ENCODE data around the gene ELFN1. TPM values are rescaled to one million over a fixed set of nuclear protein-coding genes. Genes with fewer than 3 reads are reported as not detected.
A peak's percentile ranks its signal among the peaks of the same experiment; 100 is the strongest.

ELFN1 gene
- total and polyA plus RNA-seq, 9 of the 15 experiments (the other 6 are each of a cell fraction or from before 2014, with no cell fraction given), result 0.04 to 0.64 (median 0.18) TPM; not detected in 2

DNA sequence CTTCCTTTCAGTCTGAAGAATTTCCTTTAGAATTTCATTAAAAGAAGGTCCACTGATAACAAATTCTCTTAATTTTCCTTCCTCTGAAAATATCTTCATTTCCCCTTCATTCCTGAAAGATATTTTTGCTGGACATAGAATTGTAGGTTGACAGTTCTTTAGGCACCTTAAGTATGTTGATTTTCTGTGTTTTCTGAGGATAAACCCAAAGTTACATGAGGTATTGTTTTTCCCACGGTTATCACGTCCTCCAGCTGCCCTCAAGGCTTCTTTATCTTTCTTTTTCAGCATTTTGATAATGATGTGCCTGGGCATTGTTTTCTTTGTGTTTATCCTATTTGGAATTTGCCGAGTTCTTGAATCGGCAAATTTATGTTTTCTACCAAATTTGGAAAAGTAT lies 105.3 kb downstream of the ELFN1 start:
- Histone ChIP-seq H3K27me3 (ENCODE audit: control insufficient read depth in 2 of 2, insufficient read depth in 2 of 2, low read length in 2 of 2) (peaks cover 0 to 14% of the 10 kb centered on the region in 2 experiments; a peak in 2 of 5 replicates), H3K4me3 (no peak overlapping the region), H3K36me3 (ENCODE audit: control insufficient read depth, insufficient read depth, low read length) (no peaks in the 10 kb centered on the region), H3K4me1 (replicated peaks in 1 of 2; ENCODE audit: control insufficient read depth in 2 of 2, insufficient read depth in 2 of 2, low read length in 2 of 2) (no peaks in the 10 kb centered on the region; a peak in 1 of 5 replicates), H3K9me3 (replicated peaks; ENCODE audit: control insufficient read depth, insufficient read depth, low read depth, low read length) (peaks cover 2% of the 10 kb centered on the region; the same call in 1 of the 2 replicates), H3K9ac (ENCODE audit: insufficient read depth in 1 of 2, low read depth in 2 of 2, low read length in 2 of 2) (no peak overlapping the region), H3K9me1 (ENCODE audit: control insufficient read depth, insufficient read depth, low read length) (no peaks in the 10 kb centered on the region), H3K4me2 (ENCODE audit: insufficient read depth, low read length) (no peak overlapping the region), H2AFZ (ENCODE audit: low read depth, low read length) (no peak overlapping the region), H3K27ac (ENCODE audit: extremely low read depth, low read depth, low read length) (no peak overlapping the region), H3K79me2 (ENCODE audit: control insufficient read depth, insufficient read depth, low read length) (no peaks in the 10 kb centered on the region), H4K20me1 (replicated peaks; ENCODE audit: control insufficient read depth, insufficient read depth, low read length) (no peaks in the 10 kb centered on the region)
- DNase-seq (ENCODE audit: extremely low read depth in 1 of 4, low spot score in 3 of 4) (no peak), ATAC-seq (no peak), FAIRE-seq (peak; percentile 19)
- WGBS (ENCODE audit: insufficient coverage, low coverage, missing lambda C conversion rate), result 0% methylated on average over 4 of the region's 4 CpGs
- ChIA-PET CTCF (ENCODE audit: low intra/inter-chr PET ratio) (no interaction called here), POLR2A (no interaction called here)
- intact Hi-C loops (cut with micrococcal nuclease), result no loop called here
- in situ Hi-C loops (cut with MboI), result no loop called here
- no TSS peak for BruUV-seq (replicated peaks)
- TF ChIP-seq MYC (IDR thresholded peaks at IDR 0.05; ENCODE audit: low read depth, low read length) (no peak), MYC (CRISPR knock-in tag; IDR thresholded peaks at IDR 0.05; ENCODE audit: borderline replicate concordance, low read depth) (no peak), SAP30 (IDR thresholded peaks at IDR 0.05; ENCODE audit: borderline replicate concordance, insufficient read depth, low read depth, low read length, poor library complexity, severe bottlenecking) (no peak), ZFP1 (CRISPR knock-in tag; IDR thresholded peaks at IDR 0.05) (peak; percentile 95), RBM14 (IDR thresholded peaks at IDR 0.05; ENCODE audit: borderline replicate concordance, insufficient read depth, low read depth, low read length) (no peak), GATAD2B (IDR thresholded peaks at IDR 0.05; ENCODE audit: borderline replicate concordance) (no peak), SMARCB1 (IDR thresholded peaks at IDR 0.05; ENCODE audit: insufficient read length, low read depth) (no peak), NFE2 (IDR thresholded peaks at IDR 0.05; ENCODE audit: low read depth) (no peak), JUNB (CRISPR knock-in tag; conservative IDR thresholded peaks at IDR 0.05) (no peak), ZNF586 (CRISPR knock-in tag; conservative IDR thresholded peaks at IDR 0.05) (no peak), ERF (CRISPR knock-in tag; IDR thresholded peaks at IDR 0.05) (no peak), RBM34 (IDR thresholded peaks at IDR 0.05; ENCODE audit: borderline replicate concordance, insufficient read depth, low read length) (no peak)
- TF ChIP-seq, protein P1, sequence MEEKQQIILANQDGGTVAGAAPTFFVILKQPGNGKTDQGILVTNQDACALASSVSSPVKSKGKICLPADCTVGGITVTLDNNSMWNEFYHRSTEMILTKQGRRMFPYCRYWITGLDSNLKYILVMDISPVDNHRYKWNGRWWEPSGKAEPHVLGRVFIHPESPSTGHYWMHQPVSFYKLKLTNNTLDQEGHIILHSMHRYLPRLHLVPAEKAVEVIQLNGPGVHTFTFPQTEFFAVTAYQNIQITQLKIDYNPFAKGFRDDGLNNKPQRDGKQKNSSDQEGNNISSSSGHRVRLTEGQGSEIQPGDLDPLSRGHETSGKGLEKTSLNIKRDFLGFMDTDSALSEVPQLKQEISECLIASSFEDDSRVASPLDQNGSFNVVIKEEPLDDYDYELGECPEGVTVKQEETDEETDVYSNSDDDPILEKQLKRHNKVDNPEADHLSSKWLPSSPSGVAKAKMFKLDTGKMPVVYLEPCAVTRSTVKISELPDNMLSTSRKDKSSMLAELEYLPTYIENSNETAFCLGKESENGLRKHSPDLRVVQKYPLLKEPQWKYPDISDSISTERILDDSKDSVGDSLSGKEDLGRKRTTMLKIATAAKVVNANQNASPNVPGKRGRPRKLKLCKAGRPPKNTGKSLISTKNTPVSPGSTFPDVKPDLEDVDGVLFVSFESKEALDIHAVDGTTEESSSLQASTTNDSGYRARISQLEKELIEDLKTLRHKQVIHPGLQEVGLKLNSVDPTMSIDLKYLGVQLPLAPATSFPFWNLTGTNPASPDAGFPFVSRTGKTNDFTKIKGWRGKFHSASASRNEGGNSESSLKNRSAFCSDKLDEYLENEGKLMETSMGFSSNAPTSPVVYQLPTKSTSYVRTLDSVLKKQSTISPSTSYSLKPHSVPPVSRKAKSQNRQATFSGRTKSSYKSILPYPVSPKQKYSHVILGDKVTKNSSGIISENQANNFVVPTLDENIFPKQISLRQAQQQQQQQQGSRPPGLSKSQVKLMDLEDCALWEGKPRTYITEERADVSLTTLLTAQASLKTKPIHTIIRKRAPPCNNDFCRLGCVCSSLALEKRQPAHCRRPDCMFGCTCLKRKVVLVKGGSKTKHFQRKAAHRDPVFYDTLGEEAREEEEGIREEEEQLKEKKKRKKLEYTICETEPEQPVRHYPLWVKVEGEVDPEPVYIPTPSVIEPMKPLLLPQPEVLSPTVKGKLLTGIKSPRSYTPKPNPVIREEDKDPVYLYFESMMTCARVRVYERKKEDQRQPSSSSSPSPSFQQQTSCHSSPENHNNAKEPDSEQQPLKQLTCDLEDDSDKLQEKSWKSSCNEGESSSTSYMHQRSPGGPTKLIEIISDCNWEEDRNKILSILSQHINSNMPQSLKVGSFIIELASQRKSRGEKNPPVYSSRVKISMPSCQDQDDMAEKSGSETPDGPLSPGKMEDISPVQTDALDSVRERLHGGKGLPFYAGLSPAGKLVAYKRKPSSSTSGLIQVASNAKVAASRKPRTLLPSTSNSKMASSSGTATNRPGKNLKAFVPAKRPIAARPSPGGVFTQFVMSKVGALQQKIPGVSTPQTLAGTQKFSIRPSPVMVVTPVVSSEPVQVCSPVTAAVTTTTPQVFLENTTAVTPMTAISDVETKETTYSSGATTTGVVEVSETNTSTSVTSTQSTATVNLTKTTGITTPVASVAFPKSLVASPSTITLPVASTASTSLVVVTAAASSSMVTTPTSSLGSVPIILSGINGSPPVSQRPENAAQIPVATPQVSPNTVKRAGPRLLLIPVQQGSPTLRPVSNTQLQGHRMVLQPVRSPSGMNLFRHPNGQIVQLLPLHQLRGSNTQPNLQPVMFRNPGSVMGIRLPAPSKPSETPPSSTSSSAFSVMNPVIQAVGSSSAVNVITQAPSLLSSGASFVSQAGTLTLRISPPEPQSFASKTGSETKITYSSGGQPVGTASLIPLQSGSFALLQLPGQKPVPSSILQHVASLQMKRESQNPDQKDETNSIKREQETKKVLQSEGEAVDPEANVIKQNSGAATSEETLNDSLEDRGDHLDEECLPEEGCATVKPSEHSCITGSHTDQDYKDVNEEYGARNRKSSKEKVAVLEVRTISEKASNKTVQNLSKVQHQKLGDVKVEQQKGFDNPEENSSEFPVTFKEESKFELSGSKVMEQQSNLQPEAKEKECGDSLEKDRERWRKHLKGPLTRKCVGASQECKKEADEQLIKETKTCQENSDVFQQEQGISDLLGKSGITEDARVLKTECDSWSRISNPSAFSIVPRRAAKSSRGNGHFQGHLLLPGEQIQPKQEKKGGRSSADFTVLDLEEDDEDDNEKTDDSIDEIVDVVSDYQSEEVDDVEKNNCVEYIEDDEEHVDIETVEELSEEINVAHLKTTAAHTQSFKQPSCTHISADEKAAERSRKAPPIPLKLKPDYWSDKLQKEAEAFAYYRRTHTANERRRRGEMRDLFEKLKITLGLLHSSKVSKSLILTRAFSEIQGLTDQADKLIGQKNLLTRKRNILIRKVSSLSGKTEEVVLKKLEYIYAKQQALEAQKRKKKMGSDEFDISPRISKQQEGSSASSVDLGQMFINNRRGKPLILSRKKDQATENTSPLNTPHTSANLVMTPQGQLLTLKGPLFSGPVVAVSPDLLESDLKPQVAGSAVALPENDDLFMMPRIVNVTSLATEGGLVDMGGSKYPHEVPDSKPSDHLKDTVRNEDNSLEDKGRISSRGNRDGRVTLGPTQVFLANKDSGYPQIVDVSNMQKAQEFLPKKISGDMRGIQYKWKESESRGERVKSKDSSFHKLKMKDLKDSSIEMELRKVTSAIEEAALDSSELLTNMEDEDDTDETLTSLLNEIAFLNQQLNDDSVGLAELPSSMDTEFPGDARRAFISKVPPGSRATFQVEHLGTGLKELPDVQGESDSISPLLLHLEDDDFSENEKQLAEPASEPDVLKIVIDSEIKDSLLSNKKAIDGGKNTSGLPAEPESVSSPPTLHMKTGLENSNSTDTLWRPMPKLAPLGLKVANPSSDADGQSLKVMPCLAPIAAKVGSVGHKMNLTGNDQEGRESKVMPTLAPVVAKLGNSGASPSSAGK (IDR thresholded peaks at IDR 0.05), result no peak
